Sigmoid colon (tissue), 4 donors: Measurements from ENCODE around the gene OR2T3.
"Not testable (repeated sequence)": the region's sequence is repeated elsewhere in the genome, so short reads cannot be mapped to it uniquely, and the experiment has no call there.

Experiments
- CTCF ChIP-seq, 4 experiments: fragments of 450-650 bp in 3 of 4; fragments of 200-600 bp in 1 of 4; IDR thresholded peaks; one replicate each; pipeline ENCODE4 v1.5.1; 2016 to 2019; ENCODE audit warnings: antibody characterized with exemption in 4 of 4, mild to moderate bottlenecking in 3 of 4, moderate library complexity in 2 of 4
- EP300 ChIP-seq, 4 donors: sonication (generic); formaldehyde crosslinking; IDR thresholded peaks; one replicate each; pipeline ENCODE4 v1.6.1; 2017; ENCODE audit warnings: antibody characterized with exemption in 4 of 4
- POLR2A ChIP-seq, 2 donors: fragments of 450-650 bp; IDR thresholded peaks; one replicate each; pipeline ENCODE4 v1.6.1; 2016; ENCODE audit warnings: antibody characterized with exemption in 2 of 2, mild to moderate bottlenecking in 2 of 2, moderate library complexity in 2 of 2
- POLR2AphosphoS5 ChIP-seq, 4 donors: sonication (generic); formaldehyde crosslinking; IDR thresholded peaks; one replicate each; pipeline ENCODE4 v1.6.1; 2017; ENCODE audit warnings: antibody characterized with exemption in 4 of 4

GRCh38 chr1:248445399-248445798 lies 27.8 kb upstream of the OR2T3 start, which contains the start of gene OR2T2:
- not testable (repeated sequence) for TF ChIP-seq POLR2AphosphoS5, CTCF, POLR2A, EP300 (IDR thresholded peaks at IDR 0.05)
